ENCODE data around the gene MBD6.
"Not testable (repeated sequence)": the region's sequence is repeated elsewhere in the genome, so short reads cannot be mapped to it uniquely, and the experiment has no call there.

The MBD6 gene

GRCh38 chr12:57496822-57497221, 25.8 kb upstream of the MBD6 start:
- no peaks in the 10 kb centered on the region for H3K9me3 ChIP-seq (ENCODE audit: severe bottlenecking)
- no peaks in the 10 kb centered on the region for H3K27me3 ChIP-seq (ENCODE audit: insufficient read depth, low read depth, severe bottlenecking)
- no peak for TF ChIP-seq CTCF (IDR thresholded peaks at IDR 0.05; ENCODE audit: low read depth, low read length)
- H3K27ac ChIP-seq = no peak overlapping the region
- peaks cover 81% of the 10 kb centered on the region for H3K36me3 ChIP-seq
- H3K4me3 ChIP-seq (ENCODE audit: low read depth, low read length) = no peak overlapping the region
- no peak for DNase-seq

GRCh38 chr12:57497223-57498131, 25.1 kb upstream of the MBD6 start:
- H3K9me3 ChIP-seq (ENCODE audit: severe bottlenecking) = no peaks in the 10 kb centered on the region
- H3K36me3 ChIP-seq = peaks cover 81% of the 10 kb centered on the region
- H3K27me3 ChIP-seq (ENCODE audit: insufficient read depth, low read depth, severe bottlenecking) = no peaks in the 10 kb centered on the region
- no peak overlapping the region for H3K27ac ChIP-seq
- H3K4me3 ChIP-seq (ENCODE audit: low read depth, low read length) = no peak overlapping the region
- no peak for DNase-seq
- no peak for TF ChIP-seq CTCF (IDR thresholded peaks at IDR 0.05; ENCODE audit: low read depth, low read length)

GRCh38 chr12:57498132-57498502, 24.5 kb upstream of the MBD6 start:
- H3K27me3 ChIP-seq (ENCODE audit: insufficient read depth, low read depth, severe bottlenecking) = no peaks in the 10 kb centered on the region
- H3K9me3 ChIP-seq (ENCODE audit: severe bottlenecking) = no peaks in the 10 kb centered on the region
- no peak overlapping the region for H3K4me3 ChIP-seq (ENCODE audit: low read depth, low read length)
- H3K36me3 ChIP-seq = peaks cover 82% of the 10 kb centered on the region
- TF ChIP-seq CTCF (IDR thresholded peaks at IDR 0.05; ENCODE audit: low read depth, low read length) = no peak
- no peak for DNase-seq
- H3K27ac ChIP-seq = no peak overlapping the region

GRCh38 chr12:57498571-57498970, 24.1 kb upstream of the MBD6 start:
- peaks cover 86% of the 10 kb centered on the region for H3K36me3 ChIP-seq
- no peak for TF ChIP-seq CTCF (IDR thresholded peaks at IDR 0.05; ENCODE audit: low read depth, low read length)
- no peak overlapping the region for H3K4me3 ChIP-seq (ENCODE audit: low read depth, low read length)
- DNase-seq = no peak
- H3K27me3 ChIP-seq (ENCODE audit: insufficient read depth, low read depth, severe bottlenecking) = no peaks in the 10 kb centered on the region
- no peak overlapping the region for H3K27ac ChIP-seq
- no peaks in the 10 kb centered on the region for H3K9me3 ChIP-seq (ENCODE audit: severe bottlenecking)

GRCh38 chr12:57500213-57500612, 22.4 kb upstream of the MBD6 start:
- H3K36me3 ChIP-seq = peaks cover 94% of the 10 kb centered on the region
- TF ChIP-seq CTCF (IDR thresholded peaks at IDR 0.05; ENCODE audit: low read depth, low read length) = no peak

GRCh38 chr12:57502311-57502969, 20.2 kb upstream of the MBD6 start:
- H3K27me3 ChIP-seq (ENCODE audit: insufficient read depth, low read depth, severe bottlenecking); DNase-seq; H3K27ac ChIP-seq; H3K4me3 ChIP-seq (ENCODE audit: low read depth, low read length); H3K9me3 ChIP-seq (ENCODE audit: severe bottlenecking): not testable (repeated sequence)
- peaks cover 90% of the 10 kb centered on the region for H3K36me3 ChIP-seq

More at GRCh38 chr12:57500213-57500612, 22.4 kb upstream of the MBD6 start:
- no peaks in the 10 kb centered on the region for H3K27me3 ChIP-seq (ENCODE audit: insufficient read depth, low read depth, severe bottlenecking)
- no peak for DNase-seq
- H3K4me3 ChIP-seq (ENCODE audit: low read depth, low read length) = no peak overlapping the region
- H3K9me3 ChIP-seq (ENCODE audit: severe bottlenecking) = no peaks in the 10 kb centered on the region
- H3K27ac ChIP-seq = no peak overlapping the region

GRCh38 chr12:57506541-57506940, 16.1 kb upstream of the MBD6 start:
- H3K9me3 ChIP-seq (ENCODE audit: severe bottlenecking); H3K4me3 ChIP-seq (ENCODE audit: low read depth, low read length); DNase-seq; H3K27me3 ChIP-seq (ENCODE audit: insufficient read depth, low read depth, severe bottlenecking); H3K27ac ChIP-seq: not testable (repeated sequence)
- peaks cover 87% of the 10 kb centered on the region for H3K36me3 ChIP-seq

- not testable (repeated sequence) for H3K27me3 ChIP-seq (ENCODE audit: insufficient read depth, low read depth, severe bottlenecking); DNase-seq; H3K9me3 ChIP-seq (ENCODE audit: severe bottlenecking); H3K27ac ChIP-seq; H3K4me3 ChIP-seq (ENCODE audit: low read depth, low read length)
- H3K36me3 ChIP-seq = peaks cover 87% of the 10 kb centered on the region
Measured at GRCh38 chr12:57507796-57508195, 14.8 kb upstream of the MBD6 start.
